H1 (cell line): Measurements from ENCODE around the gene CLIC3. TPM values are rescaled to one million over a fixed set of nuclear protein-coding genes. Genes with fewer than 3 reads are reported as not detected.

Source experiments
- CTCF ChIA-PET: fragments of 300-600 bp; sonication (Branson Sonifier 250); formaldehyde crosslinking; loops from one replicate; lab custom pipeline; 2021; ENCODE audit not compliant: partially characterized antibody; lab: Charles Lee
- POLR2A ChIA-PET: fragments of 300-600 bp; sonication (Branson Sonifier 250); formaldehyde crosslinking; loops from one replicate; lab custom pipeline; 2021; ENCODE audit warnings: inconsistent platforms; ENCODE audit not compliant: partially characterized antibody; lab: Charles Lee
- DNase-seq, 2 experiments: peaks; one replicate each; pipeline versions ENCODE4 v3.0.0 to v3.0.0-alpha.2; 2010 to 2022; ENCODE audit warnings: low spot score in 2 of 2, low read depth in 1 of 2, mixed read lengths in 1 of 2
- FAIRE-seq: peaks from 2 replicates; lab custom pipeline; 2011; peaks lifted over from hg19 to GRCh38; lab: Jason Lieb, UNC
- H2AFZ ChIP-seq: 2 replicates; pipeline ENCODE4 v1.8.1; 2012; ENCODE audit warnings: low read length, inconsistent platforms
- H2AK5ac ChIP-seq: 2 replicates; pipeline ENCODE4 v1.6.1; 2013; ENCODE audit warnings: low read depth, low read length
- H2BK120ac ChIP-seq: replicated peaks from 2 replicates; pipeline ENCODE3; 2013; ENCODE audit warnings: low read depth, low read length, inconsistent platforms
- H2BK12ac ChIP-seq: 2 replicates; pipeline ENCODE4 v1.6.1; 2013; ENCODE audit warnings: low read depth, low read length
- H2BK15ac ChIP-seq: 2 replicates; pipeline ENCODE4 v1.6.1; 2013; ENCODE audit warnings: low read length
- H2BK20ac ChIP-seq: 2 replicates; pipeline ENCODE4 v1.6.1; 2013; ENCODE audit warnings: low read length
- H2BK5ac ChIP-seq: 2 replicates; pipeline ENCODE4 v1.6.1; 2013; ENCODE audit warnings: low read depth, low read length
- H3K14ac ChIP-seq: 2 replicates; pipeline ENCODE4 v1.6.1; 2013; ENCODE audit warnings: inconsistent platforms; ENCODE audit not compliant: insufficient read length
- H3K18ac ChIP-seq: 2 replicates; pipeline ENCODE4 v1.6.1; 2013; ENCODE audit warnings: low read length; ENCODE audit errors: extremely low read depth
- H3K23ac ChIP-seq: 2 replicates; pipeline ENCODE4 v1.6.1; 2013; ENCODE audit warnings: inconsistent platforms; ENCODE audit not compliant: insufficient read length
- H3K23me2 ChIP-seq: 2 replicates; pipeline ENCODE4 v1.6.1; 2013; ENCODE audit warnings: low read depth, low read length
- H3K27ac ChIP-seq: 2 replicates; pipeline ENCODE4 v1.6.1; 2011; ENCODE audit warnings: low read depth, low read length, inconsistent platforms
- H3K27me3 ChIP-seq, 4 experiments: replicated peaks in 1 of 4; 1 replicate in 1 of 4; 2 replicates in 3 of 4; pipeline versions ENCODE4 v1.6.1 to v1.8.1; 2011 to 2013; ENCODE audit warnings: low read length in 3 of 4, mild to moderate bottlenecking in 3 of 4, inconsistent platforms in 2 of 4, mixed read lengths in 2 of 4, moderate library complexity in 1 of 4; ENCODE audit not compliant: control insufficient read depth in 3 of 4, insufficient read depth in 3 of 4; ENCODE audit errors: extremely low read depth in 1 of 4
- H3K36me3 ChIP-seq, 4 experiments: 2 replicates each; pipeline versions ENCODE4 v1.6.1 to v1.8.1; 2011 to 2013; ENCODE audit warnings: mild to moderate bottlenecking in 4 of 4, low read length in 3 of 4, moderate library complexity in 2 of 4, control low read depth in 1 of 4, inconsistent platforms in 1 of 4; ENCODE audit not compliant: insufficient read depth in 4 of 4, control insufficient read depth in 2 of 4
- H3K4ac ChIP-seq: replicated peaks from 2 replicates; pipeline ENCODE3; 2013; ENCODE audit warnings: low read length, low read depth, mixed read lengths, inconsistent platforms; ENCODE audit not compliant: insufficient read length
- H3K4me1 ChIP-seq, 4 experiments: replicated peaks in 1 of 4; 1 replicate in 1 of 4; 2 replicates in 3 of 4; pipeline versions ENCODE4 v1.6.1 to v1.8.1; 2011 to 2013; ENCODE audit warnings: low read length in 3 of 4, inconsistent platforms in 2 of 4, mixed read lengths in 1 of 4; ENCODE audit not compliant: insufficient read depth in 4 of 4, control insufficient read depth in 3 of 4
- H3K4me2 ChIP-seq, 2 experiments: 2 replicates each; pipeline versions ENCODE4 v1.6.1 to v1.8.1; 2011 to 2013; ENCODE audit warnings: low read depth in 2 of 2, low read length in 2 of 2, control low read depth in 1 of 2, inconsistent platforms in 1 of 2, mild to moderate bottlenecking in 1 of 2; ENCODE audit not compliant: insufficient read depth in 1 of 2
- H3K4me3 ChIP-seq, 4 experiments: fragments of 200-600, 300-600 bp in 1 of 4; sonication (generic), shearing (Covaris generic), sonication (Bioruptor Twin) in 1 of 4; 2 replicates each; pipeline versions ENCODE4 v1.5.1 to v1.8.1; 2011 to 2016; ENCODE audit warnings: low read length in 4 of 4, low read depth in 3 of 4, control low read depth in 2 of 4, inconsistent platforms in 2 of 4, mild to moderate bottlenecking in 2 of 4, mixed read lengths in 1 of 4, moderate library complexity in 1 of 4; ENCODE audit not compliant: insufficient read depth in 2 of 4; ENCODE audit errors: extremely low read depth in 1 of 4
- H3K56ac ChIP-seq: replicated peaks from 2 replicates; pipeline ENCODE3; 2013; ENCODE audit warnings: low read depth, mild to moderate bottlenecking, mixed read lengths, low read length, inconsistent platforms; ENCODE audit not compliant: insufficient read length
- H3K79me1 ChIP-seq: 2 replicates; pipeline ENCODE4 v1.6.1; 2013; ENCODE audit warnings: low read depth, low read length, control low read depth
- H3K79me2 ChIP-seq, 2 experiments: 2 replicates each; pipeline versions ENCODE4 v1.6.1 to v1.8.1; 2012 to 2013; ENCODE audit warnings: low read length in 2 of 2, mild to moderate bottlenecking in 2 of 2, inconsistent platforms in 1 of 2; ENCODE audit not compliant: insufficient read depth in 2 of 2, control insufficient read depth in 1 of 2
- H3K9ac ChIP-seq, 4 experiments: replicated peaks in 1 of 4; 1 replicate in 1 of 4; 2 replicates in 3 of 4; pipeline versions ENCODE4 v1.6.1 to v1.8.1; 2011 to 2013; ENCODE audit warnings: low read depth in 3 of 4, low read length in 3 of 4, control low read depth in 2 of 4, mild to moderate bottlenecking in 2 of 4, moderate library complexity in 2 of 4, inconsistent platforms in 1 of 4; ENCODE audit errors: extremely low read depth in 1 of 4
- H3K9me3 ChIP-seq, 2 experiments: 2 replicates each; pipeline versions ENCODE4 v1.6.1 to v1.8.1; 2012 to 2013; ENCODE audit warnings: mild to moderate bottlenecking in 2 of 2, moderate library complexity in 2 of 2, control low read depth in 1 of 2, inconsistent platforms in 1 of 2, low read depth in 1 of 2, low read length in 1 of 2, mixed read lengths in 1 of 2; ENCODE audit not compliant: insufficient read depth in 2 of 2
- H4K20me1 ChIP-seq, 2 experiments: replicated peaks in 1 of 2; 2 replicates each; pipeline versions ENCODE3 to v1.8.1; 2011 to 2013; ENCODE audit warnings: inconsistent platforms in 2 of 2, low read length in 2 of 2, mild to moderate bottlenecking in 1 of 2; ENCODE audit not compliant: insufficient read depth in 2 of 2, control insufficient read depth in 1 of 2
- H4K5ac ChIP-seq: 2 replicates; pipeline ENCODE4 v1.6.1; 2013; ENCODE audit warnings: low read length, low read depth, mixed read lengths, inconsistent platforms; ENCODE audit not compliant: insufficient read length
- H4K8ac ChIP-seq: 2 replicates; pipeline ENCODE4 v1.8.0; 2013; ENCODE audit warnings: mild to moderate bottlenecking, moderate library complexity, low read length, inconsistent platforms; ENCODE audit not compliant: insufficient read depth; ENCODE audit errors: extremely low read depth
- H4K91ac ChIP-seq: replicated peaks from 2 replicates; pipeline ENCODE3; 2013; ENCODE audit warnings: low read length, mixed read lengths, inconsistent platforms; ENCODE audit not compliant: insufficient read length
- CBX5 ChIP-seq: fragments of 300-800, 300-1000 bp; sonication (generic); IDR thresholded peaks from 2 replicates; pipeline ENCODE4 v1.7.1; 2016; ENCODE audit warnings: antibody characterized with exemption, low read length, low read depth
- EZH2 ChIP-seq: fragments of 200-600 bp; sonication (generic); IDR thresholded peaks from 2 replicates; pipeline ENCODE4 v1.7.1; 2012; ENCODE audit warnings: low read depth, mild to moderate bottlenecking, moderate library complexity, low read length, inconsistent platforms; ENCODE audit not compliant: severe bottlenecking
- FOSL1 ChIP-seq: IDR thresholded peaks from 2 replicates; pipeline ENCODE4 v1.6.1; 2011; ENCODE audit warnings: mild to moderate bottlenecking, low read depth, low read length, moderate library complexity; ENCODE audit not compliant: insufficient read depth
- RXRA ChIP-seq: IDR thresholded peaks from 2 replicates; pipeline ENCODE4 v1.6.1; 2011; ENCODE audit warnings: low read depth, mild to moderate bottlenecking, low read length, moderate library complexity; ENCODE audit not compliant: insufficient read depth
- TAF7 ChIP-seq: optimal IDR thresholded peaks from 2 replicates; pipeline ENCODE3; 2011; ENCODE audit warnings: low read depth, mild to moderate bottlenecking, inconsistent platforms, low read length, moderate library complexity, borderline replicate concordance
- whole genome bisulfite sequencing, 2 experiments: shearing (Covaris generic) in 1 of 2; methylation state at CpG; one replicate each; pipeline versions ENCODE4 v1.1.6 to v1.1.7; 2013 to 2015; ENCODE audit warnings: low lambda C conversion rate in 2 of 2, mixed read lengths in 2 of 2, inconsistent platforms in 1 of 2, low coverage in 1 of 2, missing lambda C conversion rate in 1 of 2; ENCODE audit not compliant: insufficient replicate concordance in 2 of 2, insufficient coverage in 1 of 2, insufficient read length in 1 of 2; ENCODE audit errors: extremely low coverage in 1 of 2, missing lambda C conversion rate in 1 of 2; 5-methylcytosine and 5-hydroxymethylcytosine counted together
- polyA plus RNA-seq, 7 experiments: library from polyadenylated mRNA; depleted of rRNA in 3 of 7; stranded (reverse) in 5 of 7; unstranded in 2 of 7; fragments of >200 nt in 5 of 7; fragments of 200-250 nt in 2 of 7; gene quantifications; 1 replicate in 5 of 7; 2 replicates in 1 of 7; 4 replicates in 1 of 7; pipeline versions ENCODE4 v1.2.1 to v1.2.3, GENCODE V29; 2011 to 2013; ENCODE audit warnings: missing spikeins in 2 of 7, mixed read lengths in 2 of 7
- total RNA-seq: library from RNA; stranded (reverse); fragmentation: NEBNext Ultra II Directional; extraction: Animal tissue kit (Norgen Biotek cat#: 25700); gene quantifications from 2 replicates; pipeline ENCODE4 v1.2.1, GENCODE V29; 2021

CLIC3 gene
- total and polyA plus RNA-seq, 2 of the 8 experiments (the other 6 are each of a cell fraction or from before 2014, with no cell fraction given) = 0.12 TPM; not detected in 1

- Histone ChIP-seq H2BK5ac (no peak overlapping the region), H3K23me2 (peaks cover 9% of the 10 kb centered on the region), H2AK5ac (0 out of 2 replicates have a peak overlapping the region, but pooled peaks have one; percentile 60), H3K4me1 (peaks cover 0 to 5% (median 2%) of the 10 kb centered on the region in 4 experiments; a peak in 4 of 7 replicates), H3K14ac (no peak overlapping the region), H2BK20ac (no peak overlapping the region), H3K4ac (no peak overlapping the region), H2AFZ (no peak overlapping the region), H3K56ac (no peak overlapping the region), H3K4me2 (no peak overlapping the region), H2BK12ac (no peak overlapping the region), H3K9ac (no peak overlapping the region), H2BK15ac (peak overlapping the region; percentile 29; the same call in 1 of the 2 replicates), H3K4me3 (no peak overlapping the region), H3K27me3 (peaks cover 5 to 30% (median 25%) of the 10 kb centered on the region in 4 experiments), H3K9me3 (peaks cover 6% of the 10 kb centered on the region in 2 experiments; a peak in 2 of 4 replicates), H3K27ac (no peak overlapping the region), H4K20me1 (peaks cover 0 to 2% of the 10 kb centered on the region in 2 experiments), H3K18ac (no peak overlapping the region), H2BK120ac (no peak overlapping the region), H4K8ac (no peak overlapping the region), H4K5ac (no peak overlapping the region), H3K23ac (no peak overlapping the region), H3K79me1 (no peaks in the 10 kb centered on the region), H3K79me2 (no peaks in the 10 kb centered on the region), H4K91ac (no peak overlapping the region), H3K36me3 (peaks cover 0 to 2% (median 0%) of the 10 kb centered on the region in 4 experiments; a peak in 1 of 8 replicates)
- DNase-seq (no peak), FAIRE-seq (no peak)
- WGBS, 2 experiments = 85% methylated on average over 10 of the region's 10 CpGs; no CpG with 5 or more reads in 1 of the 2 experiments
- TF ChIP-seq RXRA = no peak
- TF ChIP-seq EZH2 = no peak
- TF ChIP-seq CBX5 = no peak
- TF ChIP-seq FOSL1 = no peak
- TF ChIP-seq TAF7 = no peak
- CTCF ChIA-PET = interaction anchor here (0.6 to 6.3 kb wide), 5 partner anchors 9 to 77 kb away, joined by 3 to 31 read pairs (median 15); partner anchors contain the start of gene ABCA2
- POLR2A ChIA-PET = no interaction called here
Measured at GRCh38 chr9:136990242-136990911, 6.0 kb downstream of the CLIC3 start.
